RPMI7951 (cell line): Measurements from ENCODE around the gene SPTA1. TPM values are rescaled to one million over a fixed set of nuclear protein-coding genes. Genes with fewer than 3 reads are reported as not detected.
"Not testable (repeated sequence)": the region's sequence is repeated elsewhere in the genome, so short reads cannot be mapped to it uniquely, and the experiment has no call there.

Experiments used
- DNase-seq: peaks from one replicate; pipeline ENCODE4 v3.0.0-alpha.2; 2012; ENCODE audit warnings: low read depth
- total RNA-seq: library from RNA; depleted of rRNA; stranded (reverse); fragments of >200 nt; shearing (Covaris generic); gene quantifications from 2 replicates; pipeline ENCODE4 v1.2.3, GENCODE V29; 2014; rRNA removed

The SPTA1 gene
- not detected in 2 replicates for total RNA-seq

DNA sequence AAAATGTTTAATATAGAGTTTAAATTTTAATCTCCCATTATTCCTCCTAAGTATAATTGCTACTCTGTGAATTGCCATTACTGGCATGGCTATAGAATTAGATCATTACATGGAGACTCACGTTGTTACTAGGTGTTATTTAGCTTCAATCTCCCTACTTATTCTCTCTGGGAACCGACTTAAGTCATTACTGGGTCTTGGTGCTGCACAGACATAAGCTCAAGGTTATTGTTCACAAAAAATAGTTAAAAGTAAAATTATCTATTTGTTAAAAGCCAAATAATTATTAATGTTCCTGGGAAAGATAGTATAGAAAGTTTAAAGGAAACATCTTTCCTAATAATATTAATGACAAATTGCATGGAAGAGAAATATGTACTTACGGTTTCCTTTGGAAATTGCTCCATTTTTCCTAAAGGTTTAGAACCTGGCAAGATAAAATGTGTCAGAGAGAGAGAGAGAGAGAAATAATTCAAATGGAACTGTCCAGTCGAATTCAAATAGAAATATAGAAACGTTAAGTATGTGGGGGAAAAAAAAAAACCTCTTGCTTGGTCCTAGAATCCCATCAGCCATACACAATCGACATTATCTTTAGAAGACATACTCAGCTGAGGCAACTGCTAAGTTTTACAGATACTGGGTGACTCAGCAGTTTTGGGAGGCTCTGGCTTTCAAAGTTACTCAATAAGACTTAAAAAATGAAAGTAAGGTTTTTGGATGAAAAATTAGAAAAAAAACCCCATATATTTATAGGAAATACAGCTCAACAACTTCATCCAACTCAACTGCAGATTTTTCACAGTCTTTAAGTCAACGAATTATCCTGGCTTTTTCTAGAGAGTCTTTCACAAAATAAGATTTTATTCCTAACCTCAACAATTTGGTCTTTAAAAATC is at the start of gene SPTA1:
Gene SPTA1, minus strand, starts transcription at position 605 of the 899 bp plus-strand sequence. Its CDS starts 198 bp downstream, at position 407.
- peak; percentile 3 for DNase-seq

DNA sequence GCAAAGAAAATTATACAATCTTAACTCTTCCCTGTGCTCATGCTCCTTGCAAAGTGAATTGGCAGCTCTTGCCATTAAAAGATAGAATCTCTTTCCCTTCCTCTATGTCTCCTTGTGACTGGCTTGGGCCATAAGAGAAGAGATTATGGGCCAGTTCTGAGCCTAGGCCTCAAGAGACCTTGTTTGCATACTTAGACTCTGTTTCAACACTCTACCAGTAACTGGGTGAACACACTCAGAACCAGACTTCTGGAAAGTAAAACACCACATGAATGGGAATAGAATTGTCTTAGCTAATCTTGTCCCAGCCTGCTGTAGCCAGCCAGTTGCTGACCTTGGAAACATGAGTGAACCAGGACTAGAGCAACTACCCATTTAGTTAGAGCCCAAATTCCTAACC is 49.3 kb upstream of the SPTA1 start:
- no peak for DNase-seq

DNA sequence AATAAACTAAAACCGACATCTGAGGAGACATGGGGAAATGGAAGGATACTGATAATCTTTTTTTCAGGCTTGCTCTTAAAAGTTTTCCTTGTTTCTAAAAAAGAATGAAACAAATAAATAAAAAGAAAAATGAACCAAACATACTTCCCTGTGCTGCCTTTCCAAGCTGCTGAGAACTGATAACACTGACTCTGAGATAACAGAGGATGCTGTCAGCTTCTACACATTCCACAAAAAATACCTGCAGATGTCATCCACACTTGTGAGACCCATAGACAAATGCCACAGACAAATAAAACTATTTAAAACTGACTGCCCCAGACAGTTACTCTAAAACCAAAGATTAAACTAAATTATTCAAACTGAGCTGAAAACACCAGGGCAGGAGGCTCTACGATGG is 46.0 kb upstream of the SPTA1 start:
- no peak for DNase-seq

DNA sequence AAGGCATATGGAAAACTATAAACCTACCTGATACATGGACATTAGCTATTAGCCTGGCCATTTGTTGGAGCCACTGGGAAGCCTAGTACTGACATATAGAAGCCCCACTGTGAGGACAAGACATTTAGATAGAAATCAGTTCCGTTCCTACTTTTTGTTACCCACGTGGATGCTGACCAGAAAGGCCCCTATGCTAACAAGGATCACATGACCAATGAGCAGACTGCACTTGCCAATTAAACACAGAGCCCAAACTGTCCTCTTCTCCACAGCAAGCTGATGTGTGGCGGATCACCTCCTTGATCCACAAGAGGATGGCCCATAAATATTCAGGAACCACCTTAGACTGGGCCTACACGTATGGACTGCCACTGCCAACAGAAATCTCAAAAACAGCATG is 45.2 kb upstream of the SPTA1 start:
- no peak for DNase-seq

DNA sequence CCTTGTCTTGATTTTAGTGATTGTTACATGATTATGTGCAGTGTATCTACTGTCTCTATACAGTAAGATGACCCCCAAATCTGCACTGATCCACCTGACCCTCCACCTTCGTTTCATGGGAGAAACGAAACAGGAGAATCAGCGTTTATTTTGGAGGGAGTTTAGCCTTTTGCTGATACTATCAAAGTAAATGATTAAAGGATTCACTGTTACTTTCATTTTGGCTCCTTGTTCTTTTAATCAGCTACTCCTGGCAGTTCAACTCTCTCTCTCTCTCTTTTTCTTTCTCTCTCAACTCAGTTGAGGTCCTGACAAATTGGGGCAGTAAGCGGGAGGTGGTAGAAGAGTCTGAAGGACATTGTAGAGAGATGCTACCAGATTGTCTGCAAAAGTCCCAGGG is 43.9 kb upstream of the SPTA1 start:
- DNase-seq, result no peak

DNA sequence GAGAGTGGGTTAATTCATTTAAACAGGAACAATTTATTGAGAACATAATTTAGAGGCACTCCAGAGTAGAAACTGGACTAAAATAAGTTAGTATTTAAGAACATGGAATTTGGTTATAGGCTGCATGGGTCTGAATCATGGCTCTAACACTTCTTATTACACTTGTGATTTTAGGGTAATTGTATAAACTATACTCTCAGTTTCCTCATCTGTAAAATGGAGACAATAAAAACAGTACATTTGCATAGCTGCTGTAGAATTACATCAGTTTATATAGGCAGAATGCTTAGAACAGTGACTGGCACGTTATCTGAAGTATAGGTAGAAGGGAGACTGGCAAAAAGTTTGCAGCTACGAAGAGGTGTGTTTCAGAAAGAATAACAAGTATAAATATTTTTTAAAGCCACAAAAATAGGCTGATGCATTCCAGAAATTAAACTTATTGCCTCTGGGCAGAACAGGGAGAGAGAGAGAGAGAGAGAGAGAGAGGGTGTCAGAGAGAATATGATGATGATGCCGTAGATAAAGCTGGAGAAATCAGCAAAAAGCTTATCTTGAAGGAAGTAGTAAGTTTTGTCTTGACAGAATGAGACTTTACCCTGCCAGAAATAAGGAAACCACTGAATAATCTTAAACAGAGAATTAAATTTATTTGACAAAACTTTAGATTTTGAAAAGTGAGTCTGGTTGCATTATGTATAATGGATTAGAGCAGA is 42.2 kb upstream of the SPTA1 start:
- no peak for DNase-seq

DNA sequence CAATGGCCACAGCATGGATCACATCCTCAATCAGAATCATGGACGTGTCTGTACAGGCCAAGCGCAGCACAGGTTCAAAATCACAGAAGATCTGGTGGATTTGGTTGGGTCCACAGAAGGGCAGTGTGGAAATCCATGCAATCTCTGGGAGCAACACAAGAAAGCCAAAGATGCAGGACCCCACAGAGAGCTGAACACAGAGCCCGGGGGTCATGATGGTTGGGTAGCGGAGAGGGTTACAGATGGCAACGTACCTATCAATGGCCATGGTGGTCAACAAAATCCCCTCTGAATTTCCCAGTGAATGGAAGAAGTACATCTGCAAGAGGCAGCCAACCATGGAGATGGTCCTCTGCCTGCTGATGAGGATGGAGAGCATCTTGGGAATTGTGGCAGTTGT is 37.9 kb upstream of the SPTA1 start:
- no peak for DNase-seq

DNA sequence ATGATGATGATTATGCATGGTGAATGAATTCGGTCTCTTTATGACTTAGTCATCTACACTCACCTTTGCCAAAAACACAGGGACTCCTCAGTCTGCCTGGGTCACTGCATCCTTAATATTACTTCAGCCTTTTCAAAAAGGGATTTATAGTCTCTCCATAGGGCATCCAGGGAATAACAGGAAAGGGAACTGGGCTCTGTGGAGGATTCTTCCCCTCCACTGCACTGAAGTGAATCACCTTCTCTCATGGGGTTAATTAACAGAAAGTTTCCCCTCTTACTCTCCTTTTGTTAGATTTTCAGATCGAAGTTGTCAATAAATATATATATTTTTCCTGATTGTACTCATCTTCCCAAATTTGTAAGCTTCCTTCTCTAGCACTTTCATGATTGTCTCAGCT is 34.1 kb upstream of the SPTA1 start, which contains the start of gene OR6K3:
Gene OR6K3, minus strand, starts transcription at position 101 of the 400 bp plus-strand sequence. CDS start 2,605 bp downstream, outside the sequence.
- DNase-seq, result no peak

DNA sequence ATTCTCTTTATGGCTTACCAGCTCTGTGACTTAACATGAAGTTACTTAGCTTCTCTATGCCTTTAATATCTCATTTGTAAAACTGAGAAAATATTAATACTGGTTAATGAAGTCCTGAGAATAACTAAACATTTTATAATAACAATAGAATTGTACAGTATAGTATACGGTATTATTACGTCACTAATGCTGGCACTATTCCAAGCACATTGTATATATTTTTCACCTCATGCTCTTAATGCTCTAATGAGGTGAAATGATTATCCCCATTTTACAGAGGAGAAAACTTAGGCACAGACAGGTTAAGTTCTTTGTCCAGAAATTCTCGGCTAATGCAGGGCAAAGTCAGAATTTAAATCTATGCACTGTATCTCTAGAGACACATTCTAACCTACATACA is 33.1 kb upstream of the SPTA1 start:
- DNase-seq, result no peak

DNA sequence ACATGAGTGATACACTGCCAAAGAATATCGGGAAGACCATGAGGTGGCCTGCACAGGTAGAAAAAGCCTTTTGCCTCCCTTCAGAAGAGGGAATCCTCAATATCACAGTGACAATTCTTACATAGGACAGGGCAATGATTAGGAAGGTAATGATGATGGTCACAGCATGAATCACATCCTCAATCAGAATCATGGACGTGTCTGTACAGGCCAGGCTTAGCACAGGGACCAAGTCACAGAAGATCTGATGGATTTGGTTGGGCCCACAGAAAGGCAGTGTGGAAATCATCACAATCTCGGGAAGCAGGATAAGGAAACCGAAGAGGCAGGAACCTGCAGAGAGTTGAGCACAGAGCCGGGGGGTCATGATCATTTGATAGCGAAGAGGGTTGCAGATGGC is 30.8 kb upstream of the SPTA1 start:
- no peak for DNase-seq

DNA sequence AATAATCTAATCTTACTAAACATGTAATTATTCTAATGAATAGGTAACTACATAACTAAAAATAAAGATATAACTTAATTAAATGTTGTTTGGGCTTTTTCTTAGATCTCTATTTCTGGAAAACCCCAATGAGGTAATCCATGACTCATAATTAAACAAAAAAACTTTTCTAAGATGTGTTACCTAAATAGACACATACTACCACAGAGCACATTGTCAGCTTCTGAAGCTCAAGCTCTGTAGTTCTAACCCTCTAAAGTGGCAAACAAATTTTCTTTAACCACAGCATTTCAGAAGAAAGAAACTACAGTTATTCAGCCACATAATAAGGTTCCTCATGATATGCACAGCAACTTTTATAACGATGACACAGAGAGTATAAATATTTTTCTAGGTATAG is 29.8 kb upstream of the SPTA1 start:
- DNase-seq, result no peak

DNA sequence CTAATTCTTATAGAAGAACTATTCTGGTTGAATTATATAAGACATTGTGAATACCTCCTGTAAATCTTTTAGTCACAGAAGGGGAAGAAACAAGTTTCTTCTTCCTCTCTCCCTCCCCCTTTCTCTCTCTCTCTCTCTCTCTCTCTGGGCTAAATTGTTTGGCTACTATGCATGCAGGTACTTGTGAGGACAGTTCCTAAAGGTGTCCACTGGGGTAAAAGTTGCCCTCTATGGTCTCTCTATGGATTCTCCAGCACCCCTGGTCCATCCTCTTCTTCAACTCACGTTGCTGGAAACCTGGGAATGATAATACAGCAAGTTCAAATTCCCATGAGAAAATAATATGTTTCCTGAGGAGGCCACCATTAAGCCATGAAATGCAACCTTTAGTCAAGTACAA is 28.2 kb upstream of the SPTA1 start:
- no peak for DNase-seq

DNA sequence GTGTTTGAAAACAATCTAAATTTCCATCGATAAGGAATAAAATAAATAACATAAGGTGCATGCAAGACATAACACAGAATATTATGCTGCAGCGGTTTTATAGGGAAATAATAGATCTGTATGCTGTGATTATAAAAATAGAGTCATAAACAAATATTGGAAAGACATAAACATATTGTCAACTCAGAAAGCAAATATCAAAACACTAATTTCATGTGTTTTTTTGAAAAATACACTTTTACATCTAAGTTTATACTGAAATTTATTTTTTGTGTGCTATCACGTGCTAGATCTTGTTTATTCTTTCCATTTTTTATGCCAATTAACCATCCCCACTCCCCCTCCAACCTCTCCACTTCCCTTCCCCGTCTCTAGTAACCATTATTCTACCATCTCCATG is 24.6 kb upstream of the SPTA1 start:
- DNase-seq, result no peak

DNA sequence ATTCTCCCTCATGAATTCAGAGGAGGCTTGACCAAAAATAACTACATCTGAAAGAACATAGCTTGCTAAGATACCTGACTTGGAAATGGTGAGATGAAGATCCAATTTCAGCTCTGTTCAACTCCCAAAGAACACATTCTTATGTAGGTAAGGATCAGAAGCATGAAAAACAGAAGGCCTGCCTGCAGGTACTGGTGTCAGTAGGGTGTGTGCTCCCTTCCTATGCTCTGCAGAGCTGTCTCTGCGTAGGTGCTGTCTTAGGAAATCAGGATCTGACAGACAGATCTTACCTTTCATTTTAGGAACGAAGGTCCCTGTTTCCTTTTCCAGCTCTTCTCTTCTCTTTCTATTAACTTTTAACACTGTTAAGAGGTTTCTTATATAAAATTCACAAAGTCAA is 19.6 kb upstream of the SPTA1 start:
- DNase-seq, result no peak

DNA sequence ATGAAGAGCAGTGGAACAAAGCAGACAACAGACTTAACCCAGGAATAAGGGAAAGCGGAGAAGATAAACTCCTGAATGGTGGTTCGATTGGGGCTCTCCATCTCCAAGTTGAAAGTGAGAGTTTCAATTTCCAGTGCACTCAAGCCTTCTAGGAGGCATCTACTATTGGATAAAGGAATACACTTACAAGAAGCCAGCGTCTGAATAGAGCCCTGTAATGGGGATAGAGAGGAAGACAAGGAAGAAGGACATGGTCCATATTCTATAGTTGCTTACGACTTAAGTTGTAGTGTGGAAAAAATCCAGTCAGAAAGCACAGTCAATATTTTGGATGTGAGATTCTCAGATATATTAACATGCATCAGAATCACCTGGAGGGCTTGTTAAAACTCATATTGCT is 14.0 kb upstream of the SPTA1 start, which contains the start of gene OR6K2:
Gene OR6K2, minus strand, starts transcription at position 101 of the 400 bp plus-strand sequence. Its CDS starts 0 bp downstream, at position 101.
- no peak for DNase-seq

DNA sequence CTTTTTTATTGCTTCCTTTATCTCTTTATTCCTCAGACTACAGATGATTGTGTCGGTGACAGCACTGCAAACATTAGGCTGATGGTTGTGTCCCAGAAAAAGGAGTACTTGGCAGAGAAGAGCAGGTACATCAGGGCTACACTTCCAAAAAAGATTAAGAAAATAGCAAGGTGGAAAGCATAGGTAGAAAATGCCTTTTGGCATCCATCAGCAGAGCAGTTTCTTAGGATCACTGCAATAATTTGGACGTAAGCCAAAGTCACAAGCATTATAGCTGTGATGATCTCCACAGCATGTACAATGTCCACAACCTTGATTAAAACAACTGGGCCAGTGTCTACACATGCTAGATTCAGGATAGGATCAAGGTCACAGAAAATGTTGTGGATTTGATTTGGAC is 8.1 kb upstream of the SPTA1 start:
- no peak for DNase-seq

DNA sequence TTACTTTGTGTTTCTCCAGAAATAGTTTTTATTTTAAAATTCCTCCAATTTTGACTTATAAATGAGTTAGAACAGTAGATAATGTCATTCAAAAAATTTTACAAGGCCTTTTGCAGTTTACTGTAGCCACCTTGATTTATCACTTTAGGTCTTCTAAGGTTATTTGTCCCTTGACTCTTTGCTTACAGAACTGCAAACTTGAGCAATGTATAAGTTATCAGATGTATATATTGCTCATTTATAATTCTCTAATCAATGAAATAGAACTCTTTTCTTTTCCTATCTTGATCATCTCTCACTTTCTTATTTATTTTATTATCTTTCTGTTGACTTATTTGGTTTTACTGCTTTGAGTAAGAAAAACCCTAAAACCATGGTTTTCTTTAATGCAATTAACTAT is 5.8 kb upstream of the SPTA1 start:
- DNase-seq, result no peak

DNA sequence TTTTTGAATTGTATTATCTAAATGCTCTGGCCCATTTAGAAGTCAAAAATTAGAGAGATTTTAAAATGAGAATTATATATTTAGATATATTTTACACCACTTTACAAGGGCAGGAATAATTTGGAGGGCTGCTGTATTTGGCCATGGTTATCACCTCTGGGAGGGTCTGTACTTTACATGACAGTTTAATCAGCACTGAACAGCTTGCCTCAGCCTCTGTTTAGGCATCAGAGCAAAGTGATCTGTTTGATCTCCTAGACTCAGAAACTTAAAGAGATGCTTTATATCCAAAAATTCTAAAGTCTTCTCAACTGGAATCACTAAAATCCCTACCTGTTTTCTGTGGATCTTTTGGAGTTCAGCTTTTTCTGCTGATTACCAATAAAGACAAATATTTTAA is 5.4 kb upstream of the SPTA1 start:
- no peak for DNase-seq

DNA sequence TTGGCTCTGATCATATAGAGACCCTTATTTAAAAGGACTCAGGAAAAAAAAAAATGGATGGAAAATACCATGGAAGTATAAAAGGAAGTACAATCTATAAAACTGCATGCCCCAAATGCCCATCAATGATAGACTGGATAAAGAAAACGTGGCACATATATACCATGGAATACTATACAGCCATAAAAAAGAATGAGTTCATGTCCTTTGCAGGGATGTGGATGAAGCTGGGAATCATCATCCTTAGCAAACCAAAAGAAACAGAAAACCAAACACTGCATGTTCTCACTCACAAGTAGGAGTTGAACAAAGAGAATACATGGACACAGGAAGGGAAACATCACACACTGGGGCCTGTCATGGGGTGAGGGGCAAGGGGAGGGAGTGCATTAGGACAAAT is 4.6 kb upstream of the SPTA1 start:
- DNase-seq, result not testable (repeated sequence)

DNA sequence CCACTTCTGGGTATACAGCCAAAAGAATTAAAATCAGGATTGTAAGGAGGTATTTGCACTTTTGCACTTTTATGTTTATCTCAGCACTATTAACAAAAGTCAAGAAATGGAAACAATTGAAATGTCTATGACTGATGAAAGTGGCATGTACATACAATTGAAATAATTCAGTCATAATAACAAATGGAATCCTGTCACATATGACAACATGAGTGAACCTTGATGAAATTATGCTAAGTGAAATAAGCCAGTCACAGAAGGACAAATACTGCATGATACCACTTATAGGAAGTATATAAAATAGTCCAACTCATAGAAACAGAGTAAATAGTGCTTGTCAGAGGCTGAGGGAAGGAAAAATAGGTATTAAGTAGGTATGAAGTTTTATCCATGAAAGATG is 3.4 kb upstream of the SPTA1 start:
- no peak for DNase-seq

DNA sequence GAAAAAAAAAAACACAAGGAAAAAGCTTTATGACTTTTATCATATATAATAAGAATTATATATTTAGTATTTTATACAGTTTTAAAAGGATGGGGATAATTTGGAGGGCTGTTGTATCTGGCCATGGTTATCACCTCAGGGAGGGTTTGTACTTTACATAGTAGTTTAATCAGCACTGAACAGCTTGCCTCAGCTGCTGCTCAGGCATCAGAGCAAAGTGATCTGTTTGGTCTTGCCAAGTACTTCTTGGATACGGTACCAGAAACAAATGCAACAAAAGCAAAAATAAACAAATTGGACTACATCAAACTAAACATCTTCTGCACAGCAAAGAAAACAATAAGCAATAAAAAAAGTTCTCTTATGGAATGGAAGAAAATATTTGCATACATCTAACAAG is 2.6 kb upstream of the SPTA1 start:
- DNase-seq, result no peak

DNA sequence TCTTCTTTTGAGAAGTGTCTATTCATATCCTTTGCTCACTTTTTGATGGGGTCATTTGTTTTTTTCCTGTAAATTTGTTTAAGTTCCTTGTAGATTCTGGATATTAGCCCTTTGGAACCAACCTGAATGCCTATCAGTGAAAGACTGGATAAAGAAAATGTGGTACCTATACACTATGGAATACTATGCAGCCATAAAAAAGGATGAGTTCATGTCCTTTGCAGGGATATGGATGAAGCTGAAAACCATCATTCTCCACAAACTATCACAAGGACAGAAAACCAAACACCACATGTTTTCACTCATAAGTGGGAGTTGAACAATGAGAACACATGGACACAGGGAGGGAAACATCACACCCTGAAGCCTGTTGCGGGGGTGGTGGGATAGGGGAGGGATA is 1.8 kb upstream of the SPTA1 start:
- DNase-seq, result not testable (repeated sequence)

DNA sequence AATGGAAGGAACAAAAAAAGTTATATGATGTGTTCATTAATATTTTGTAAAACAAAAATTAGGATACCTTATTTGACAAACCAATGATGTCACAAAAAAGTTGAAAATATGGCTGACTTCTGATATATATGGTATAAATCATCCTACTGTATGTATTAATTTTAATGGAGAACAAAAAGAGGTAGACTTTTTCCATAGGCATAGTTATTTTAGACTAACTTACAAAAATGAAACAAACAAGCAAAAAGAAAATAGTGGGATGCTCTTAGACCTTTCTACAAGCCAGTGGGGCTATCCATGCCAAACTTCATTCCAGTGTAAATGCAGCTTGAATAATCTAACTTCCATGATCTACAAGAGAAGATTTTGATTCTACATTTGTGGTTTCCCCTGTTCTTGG is 522 bp upstream of the SPTA1 start:
- no peak for DNase-seq
